Kidney epithelial cell (primary cell): ENCODE measurements around the gene HPCA. TPM values are rescaled to one million over a fixed set of nuclear protein-coding genes. Genes with fewer than 3 reads are reported as not detected.

ENCODE experiments used
- DNase-seq: peaks from one replicate; pipeline ENCODE4 v3.0.0-alpha.2; 2010; ENCODE audit warnings: low read depth
- H3K27me3 ChIP-seq: 2 replicates; pipeline ENCODE4 v1.6.0; 2011; ENCODE audit warnings: low read length; ENCODE audit not compliant: control insufficient read depth, insufficient read depth
- H3K36me3 ChIP-seq: 2 replicates; pipeline ENCODE4 v1.5.1; 2011; ENCODE audit warnings: low read length; ENCODE audit not compliant: control insufficient read depth, insufficient read depth
- H3K4me3 ChIP-seq: 2 replicates; pipeline ENCODE4 v1.5.1; 2011; ENCODE audit warnings: low read depth, mild to moderate bottlenecking, control low read depth, low read length
- total RNA-seq: library from RNA; depleted of rRNA; stranded (reverse); fragments of >200 nt; gene quantifications from 2 replicates; pipeline ENCODE4 v1.2.3, GENCODE V29; 2015
- TF ChIP-seq, protein P1 (sequence below): IDR thresholded peaks from 2 replicates; pipeline ENCODE4 v1.5.1; 2011; ENCODE audit warnings: mild to moderate bottlenecking, moderate library complexity, low read length, control low read depth, inconsistent platforms; ENCODE audit not compliant: insufficient read depth, poor library complexity, severe bottlenecking

HPCA gene
- total RNA-seq, 1 donor from 2014 or later: not detected

DNA sequence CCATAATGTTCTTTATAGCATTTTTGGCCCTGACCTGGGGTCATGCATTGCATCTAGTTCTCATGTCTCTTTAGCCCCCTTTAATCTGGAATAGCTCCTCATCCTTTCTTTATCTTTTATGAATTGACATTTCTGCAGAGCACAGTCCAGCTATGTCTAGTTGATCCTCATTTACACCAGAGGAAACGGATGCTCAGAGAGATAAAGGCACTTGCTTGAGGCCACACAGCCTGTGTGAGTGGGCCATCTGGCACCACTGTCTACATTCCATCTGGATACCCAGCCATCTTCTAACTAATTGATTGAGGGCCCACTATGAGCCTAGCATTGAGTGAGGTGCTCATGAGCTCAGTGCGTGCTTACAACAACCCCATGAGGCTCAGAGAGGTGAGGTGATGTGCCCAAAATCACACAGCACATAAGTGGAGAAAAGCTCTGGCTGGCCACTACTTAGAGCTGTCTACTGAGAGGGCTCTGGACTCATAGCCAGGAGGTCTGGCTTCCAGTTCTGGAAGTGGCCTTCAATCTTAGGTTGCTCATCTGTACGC, 3.5 kb downstream of the HPCA start:
- Histone ChIP-seq H3K27me3 (peaks cover 36% of the 10 kb centered on the region), H3K4me3 (no peak overlapping the region), H3K36me3 (no peaks in the 10 kb centered on the region)
- no peak for DNase-seq
- TF ChIP-seq, protein P1, sequence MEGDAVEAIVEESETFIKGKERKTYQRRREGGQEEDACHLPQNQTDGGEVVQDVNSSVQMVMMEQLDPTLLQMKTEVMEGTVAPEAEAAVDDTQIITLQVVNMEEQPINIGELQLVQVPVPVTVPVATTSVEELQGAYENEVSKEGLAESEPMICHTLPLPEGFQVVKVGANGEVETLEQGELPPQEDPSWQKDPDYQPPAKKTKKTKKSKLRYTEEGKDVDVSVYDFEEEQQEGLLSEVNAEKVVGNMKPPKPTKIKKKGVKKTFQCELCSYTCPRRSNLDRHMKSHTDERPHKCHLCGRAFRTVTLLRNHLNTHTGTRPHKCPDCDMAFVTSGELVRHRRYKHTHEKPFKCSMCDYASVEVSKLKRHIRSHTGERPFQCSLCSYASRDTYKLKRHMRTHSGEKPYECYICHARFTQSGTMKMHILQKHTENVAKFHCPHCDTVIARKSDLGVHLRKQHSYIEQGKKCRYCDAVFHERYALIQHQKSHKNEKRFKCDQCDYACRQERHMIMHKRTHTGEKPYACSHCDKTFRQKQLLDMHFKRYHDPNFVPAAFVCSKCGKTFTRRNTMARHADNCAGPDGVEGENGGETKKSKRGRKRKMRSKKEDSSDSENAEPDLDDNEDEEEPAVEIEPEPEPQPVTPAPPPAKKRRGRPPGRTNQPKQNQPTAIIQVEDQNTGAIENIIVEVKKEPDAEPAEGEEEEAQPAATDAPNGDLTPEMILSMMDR: no peak

DNA sequence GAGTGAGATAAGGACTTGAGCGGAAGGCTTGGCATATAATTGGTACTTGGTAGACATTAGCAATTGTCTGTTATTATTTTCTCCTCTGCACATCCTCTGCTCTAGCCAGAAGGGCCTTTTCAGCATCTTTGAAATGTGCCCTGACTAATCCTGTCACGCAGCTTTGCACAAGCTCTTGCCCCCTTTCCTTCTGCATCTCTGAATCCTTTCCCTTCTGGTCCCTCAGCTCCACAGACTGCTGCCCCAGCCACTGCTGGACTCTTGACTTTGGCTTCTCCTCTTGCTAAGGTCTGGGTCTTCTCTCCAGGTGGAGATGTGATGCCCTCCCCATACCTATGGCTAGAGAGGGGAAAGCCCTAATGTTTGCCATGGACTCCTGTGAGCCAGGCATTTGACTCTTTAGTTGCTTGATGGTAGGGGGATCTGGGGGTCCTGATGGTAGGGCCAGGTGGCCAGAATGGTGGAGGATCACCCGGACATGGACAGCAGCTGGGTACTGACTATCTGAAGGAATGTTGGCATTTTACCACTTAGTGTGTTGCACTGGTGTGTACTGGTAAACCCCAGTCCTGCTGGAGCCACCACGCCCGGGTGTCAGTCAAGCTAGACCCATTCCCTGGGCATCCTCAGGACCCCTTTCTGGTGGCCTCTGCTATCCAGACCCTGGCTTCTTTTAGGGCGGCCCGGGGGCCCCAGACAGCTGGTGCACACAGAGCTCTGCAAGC, 4.4 kb downstream of the HPCA start:
- H3K4me3 ChIP-seq: no peak overlapping the region
- DNase-seq: no peak
- TF ChIP-seq, protein P1: no peak
- peaks cover 28% of the 10 kb centered on the region for H3K27me3 ChIP-seq
- H3K36me3 ChIP-seq: no peaks in the 10 kb centered on the region

DNA sequence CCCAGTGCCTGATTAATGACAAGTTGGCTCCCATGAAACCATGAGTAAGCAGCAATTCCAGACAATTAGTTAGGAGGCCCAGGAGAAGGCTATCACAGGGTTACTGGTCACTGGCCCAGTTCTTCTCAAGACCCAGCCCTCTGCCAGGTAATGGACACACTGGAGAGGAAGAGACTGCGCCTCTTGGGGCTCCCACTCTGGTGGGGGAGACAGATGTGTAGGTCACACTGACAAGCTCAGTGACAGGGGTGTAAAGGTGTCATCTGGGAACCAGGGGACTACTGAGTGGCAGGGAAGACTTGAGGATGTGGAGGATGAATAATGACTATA, 4.9 kb downstream of the HPCA start:
- peaks cover 23% of the 10 kb centered on the region for H3K27me3 ChIP-seq
- DNase-seq: no peak
- no peaks in the 10 kb centered on the region for H3K36me3 ChIP-seq
- H3K4me3 ChIP-seq: no peak overlapping the region
- TF ChIP-seq, protein P1: no peak

DNA sequence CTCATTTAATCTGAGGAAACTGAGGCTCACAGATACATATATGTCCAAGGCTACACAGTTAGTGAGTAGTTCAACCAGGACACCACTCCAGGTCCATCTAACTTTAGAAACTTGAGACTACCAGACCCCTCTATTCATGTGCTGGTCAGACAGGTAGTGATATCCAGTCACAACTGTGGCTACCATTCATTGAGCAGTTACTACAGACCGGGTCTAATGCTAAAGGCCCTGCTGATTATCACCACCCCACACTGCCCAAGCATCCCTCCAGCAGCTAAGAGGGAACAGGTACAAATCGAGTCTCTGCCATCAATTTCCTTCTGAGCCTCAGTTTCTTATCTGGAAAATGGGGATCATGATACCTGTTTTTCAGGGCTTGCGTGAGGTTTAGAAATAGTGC, 5.3 kb downstream of the HPCA start:
- no peaks in the 10 kb centered on the region for H3K36me3 ChIP-seq
- TF ChIP-seq, protein P1: no peak
- H3K4me3 ChIP-seq: no peak overlapping the region
- no peak for DNase-seq
- peaks cover 19% of the 10 kb centered on the region for H3K27me3 ChIP-seq

DNA sequence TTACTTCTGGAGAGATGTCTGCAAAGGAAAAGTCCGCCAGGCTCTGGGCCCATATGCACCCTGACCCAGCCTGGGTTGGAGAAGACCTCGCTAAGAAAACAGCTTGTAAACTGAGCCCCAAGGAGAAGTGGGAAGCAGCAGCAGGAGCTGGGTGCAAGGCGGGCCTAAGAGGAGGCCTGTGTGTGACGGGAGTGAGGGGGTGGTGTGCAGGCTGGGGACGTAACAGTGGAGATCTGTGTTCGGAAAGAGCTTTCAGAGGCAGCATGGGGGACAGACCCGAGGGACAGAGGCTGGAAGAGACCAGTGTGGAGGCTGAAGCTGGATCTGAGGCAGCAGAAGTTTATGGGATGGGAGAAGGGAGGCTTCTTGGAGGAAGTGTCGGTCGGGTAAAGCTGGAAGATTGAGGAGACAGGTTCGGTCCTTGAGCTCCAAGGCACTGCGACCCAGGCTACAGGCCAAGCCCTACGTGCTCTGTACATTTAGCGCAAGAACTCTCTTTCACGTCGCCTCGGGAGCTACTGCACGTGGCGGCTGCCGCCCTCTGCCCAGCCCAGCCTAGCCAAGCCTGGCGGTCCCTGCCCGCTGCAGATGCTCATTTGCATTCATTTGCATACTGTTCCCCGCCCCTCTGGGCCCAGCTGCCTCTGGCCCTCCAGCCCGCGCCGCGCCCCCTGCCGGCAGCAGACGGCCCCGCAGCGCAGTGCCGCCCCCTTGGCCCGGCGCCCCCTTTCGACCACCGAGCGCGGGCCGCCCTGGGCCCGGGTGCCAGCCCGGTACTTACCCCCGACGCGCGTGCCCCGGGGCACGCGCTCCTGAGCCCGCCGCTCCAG, 6.3 kb downstream of the HPCA start:
- Histone ChIP-seq H3K27me3 (peaks cover 10% of the 10 kb centered on the region), H3K4me3 (peak overlapping the region; percentile 44), H3K36me3 (no peaks in the 10 kb centered on the region)
- no peak for DNase-seq
- TF ChIP-seq, protein P1: peak; percentile 34
